DOHH2 (cell line): ENCODE results near the gene ZNF865.

Source experiments
- CTCF ChIP-seq: fragments of 200-600 bp; sonication (generic); IDR thresholded peaks from one replicate; pipeline ENCODE4 v1.5.1; 2014; ENCODE audit warnings: antibody characterized with exemption, mild to moderate bottlenecking, low read depth, low read length; ENCODE audit not compliant: poor library complexity, severe bottlenecking
- EZH2phosphoT487 ChIP-seq: fragments of 200-600 bp; sonication (generic); IDR thresholded peaks from 2 replicates; pipeline ENCODE4 v1.6.1; 2017; ENCODE audit warnings: borderline replicate concordance, mild to moderate bottlenecking, antibody characterized with exemption, low read length, moderate library complexity, mixed read lengths

GRCh38 chr19:55660991-55661390 is 55.5 kb downstream of the ZNF865 start:
- TF ChIP-seq CTCF (no peak), EZH2phosphoT487 (no peak)
